ENCODE measurements around the gene KCNK2. TPM values are rescaled to one million over a fixed set of nuclear protein-coding genes. Genes with fewer than 3 reads are reported as not detected.

The KCNK2 gene
- total RNA-seq, 1 experiment from 2014 or later: 0.44 TPM

DNA sequence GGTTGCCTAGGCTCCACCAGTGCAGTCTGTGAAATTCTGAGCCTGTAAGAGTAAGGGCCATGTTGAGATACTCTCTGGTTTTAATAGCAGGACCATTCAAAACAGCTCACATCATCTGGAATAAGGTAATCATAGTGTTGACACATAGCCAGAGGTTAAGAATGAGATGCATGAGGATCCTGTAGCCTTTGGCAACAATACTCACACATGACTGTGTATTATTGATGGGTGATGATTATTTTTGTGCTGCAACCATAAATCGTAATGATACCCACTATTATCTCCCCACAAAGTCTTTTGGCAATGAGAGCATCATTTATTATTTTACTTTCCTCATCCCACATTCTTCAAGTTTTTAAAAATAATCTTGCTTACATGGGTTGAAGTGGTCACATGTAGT is 35.5 kb downstream of the KCNK2 start:
- H3K18ac ChIP-seq (ENCODE audit: insufficient read length, low read depth, low read length): no peak overlapping the region
- no peaks in the 10 kb centered on the region for H3K27me3 ChIP-seq (ENCODE audit: insufficient read depth, low read length)
- no peak overlapping the region for H3K9ac ChIP-seq (ENCODE audit: extremely low read depth, insufficient read length, low read length)
- H3K4me2 ChIP-seq (ENCODE audit: insufficient read depth, insufficient read length, low read length): no peak overlapping the region
- H3K14ac ChIP-seq (ENCODE audit: insufficient read depth, low read length): no peak overlapping the region
- Mint-ChIP-seq H3K4me3 (no peak overlapping the region), H3K27ac (no peak overlapping the region), H3K27me3 (ENCODE audit: low read depth) (no peaks in the 10 kb centered on the region), H3K9me3 (no peaks in the 10 kb centered on the region), H3K4me1 (no peaks in the 10 kb centered on the region), H3K36me3 (ENCODE audit: insufficient read depth in 1 of 3, low read depth in 3 of 3) (no peaks in the 10 kb centered on the region)
- no peak overlapping the region for H2BK20ac ChIP-seq (ENCODE audit: low read depth, low read length, poor library complexity, severe bottlenecking)
- no peak overlapping the region for H2BK12ac ChIP-seq (ENCODE audit: insufficient read length, low read depth, low read length)
- H2AK5ac ChIP-seq (ENCODE audit: insufficient read length, low read length): no peak overlapping the region
- no peak overlapping the region for H4K5ac ChIP-seq (ENCODE audit: insufficient read length, low read depth, low read length)
- H3K4ac ChIP-seq (ENCODE audit: low read depth, low read length): no peak overlapping the region
- H3K4me1 ChIP-seq (ENCODE audit: insufficient read depth, low read length): no peaks in the 10 kb centered on the region
- DNase-seq: no peak
- H3K23ac ChIP-seq (ENCODE audit: insufficient read length, low read depth, low read length): no peak overlapping the region
- H3K23me2 ChIP-seq (ENCODE audit: insufficient read length, low read depth, low read length, poor library complexity, severe bottlenecking): no peaks in the 10 kb centered on the region
- H3K27ac ChIP-seq (ENCODE audit: insufficient read length, low read depth, low read length): no peak overlapping the region
- TF ChIP-seq, protein P1, sequence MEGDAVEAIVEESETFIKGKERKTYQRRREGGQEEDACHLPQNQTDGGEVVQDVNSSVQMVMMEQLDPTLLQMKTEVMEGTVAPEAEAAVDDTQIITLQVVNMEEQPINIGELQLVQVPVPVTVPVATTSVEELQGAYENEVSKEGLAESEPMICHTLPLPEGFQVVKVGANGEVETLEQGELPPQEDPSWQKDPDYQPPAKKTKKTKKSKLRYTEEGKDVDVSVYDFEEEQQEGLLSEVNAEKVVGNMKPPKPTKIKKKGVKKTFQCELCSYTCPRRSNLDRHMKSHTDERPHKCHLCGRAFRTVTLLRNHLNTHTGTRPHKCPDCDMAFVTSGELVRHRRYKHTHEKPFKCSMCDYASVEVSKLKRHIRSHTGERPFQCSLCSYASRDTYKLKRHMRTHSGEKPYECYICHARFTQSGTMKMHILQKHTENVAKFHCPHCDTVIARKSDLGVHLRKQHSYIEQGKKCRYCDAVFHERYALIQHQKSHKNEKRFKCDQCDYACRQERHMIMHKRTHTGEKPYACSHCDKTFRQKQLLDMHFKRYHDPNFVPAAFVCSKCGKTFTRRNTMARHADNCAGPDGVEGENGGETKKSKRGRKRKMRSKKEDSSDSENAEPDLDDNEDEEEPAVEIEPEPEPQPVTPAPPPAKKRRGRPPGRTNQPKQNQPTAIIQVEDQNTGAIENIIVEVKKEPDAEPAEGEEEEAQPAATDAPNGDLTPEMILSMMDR (conservative IDR thresholded peaks at IDR 0.05): no peak
- no peak overlapping the region for H2BK120ac ChIP-seq (ENCODE audit: low read depth, low read length, poor library complexity, severe bottlenecking)
- no peak overlapping the region for H4K8ac ChIP-seq (replicated peaks; ENCODE audit: insufficient read length, low read depth, low read length)
- no peak overlapping the region for H4K91ac ChIP-seq (ENCODE audit: insufficient read length, low read depth, low read length)
- no peak overlapping the region for H3T11ph ChIP-seq (ENCODE audit: low read length)
- H2BK5ac ChIP-seq (ENCODE audit: insufficient read length, low read length): no peak overlapping the region
- H2AFZ ChIP-seq (ENCODE audit: low read length): no peak overlapping the region
- no peaks in the 10 kb centered on the region for H3K79me2 ChIP-seq (ENCODE audit: insufficient read depth, low read length)
- WGBS (ENCODE audit: extremely low coverage, insufficient read length, low lambda C conversion rate): no CpG with 5 or more reads among the region's 1 CpG
- no peak overlapping the region for H3K56ac ChIP-seq (ENCODE audit: insufficient read length, low read depth, low read length)
- no peaks in the 10 kb centered on the region for H3K79me1 ChIP-seq (ENCODE audit: insufficient read depth, low read depth, low read length, poor library complexity, severe bottlenecking)
- H3K9me3 ChIP-seq (ENCODE audit: control insufficient read depth, low read depth, low read length): no peaks in the 10 kb centered on the region
- H2BK15ac ChIP-seq (ENCODE audit: low read depth, low read length): no peak overlapping the region
- no peaks in the 10 kb centered on the region for H4K20me1 ChIP-seq (ENCODE audit: control insufficient read depth, insufficient read depth, insufficient read length)
